OCI-LY7 (cell line): ENCODE measurements around the gene KIAA1958. TPM values are rescaled to one million over a fixed set of nuclear protein-coding genes. Genes with fewer than 3 reads are reported as not detected.

ENCODE experiments used
- BruUV-seq: library from RNA; stranded (reverse); fragments of 400-500 nt; replicated peaks from 2 replicates; lab custom pipeline; 2021; lab: Mats Ljungman, UMichigan
- CTCF ChIA-PET: fragments of 300-600 bp; sonication (Branson Sonifier 250); formaldehyde crosslinking; loops from one replicate; lab custom pipeline; 2022; ENCODE audit warnings: antibody characterized with exemption; ENCODE audit not compliant: unreplicated experiment; lab: Charles Lee
- POLR2A ChIA-PET: fragments of 300-600 bp; sonication (Branson Sonifier 250); formaldehyde crosslinking; loops from one replicate; lab custom pipeline; 2022; ENCODE audit warnings: antibody characterized with exemption; lab: Charles Lee
- DNase-seq: peaks from one replicate; pipeline ENCODE4 v3.0.0-alpha.2; 2015; ENCODE audit warnings: low spot score
- H2AFZ ChIP-seq: fragments of 200-600 bp; sonication (generic), shearing (Covaris generic); 2 replicates; pipeline ENCODE4 v1.6.1; 2014; ENCODE audit warnings: mild to moderate bottlenecking, antibody characterized with exemption, low read length, moderate library complexity
- H3K27ac ChIP-seq: fragments of 200-600 bp; sonication (generic); 2 replicates; pipeline ENCODE4 v1.5.1; 2014; ENCODE audit warnings: mixed run types, low read depth, mild to moderate bottlenecking, moderate library complexity, low read length, inconsistent platforms; ENCODE audit not compliant: poor library complexity, severe bottlenecking
- H3K36me3 ChIP-seq: fragments of 200-600 bp; sonication (generic); 2 replicates; pipeline ENCODE4 v1.6.1; 2014; ENCODE audit warnings: mild to moderate bottlenecking, antibody characterized with exemption, low read length, moderate library complexity, mixed read lengths; ENCODE audit not compliant: insufficient read depth
- H3K4me1 ChIP-seq: fragments of 200-600 bp; sonication (generic); 2 replicates; pipeline ENCODE4 v1.5.1; 2014; ENCODE audit warnings: mild to moderate bottlenecking, low read length; ENCODE audit not compliant: insufficient read depth, poor library complexity, severe bottlenecking
- H3K4me2 ChIP-seq: fragments of 200-600 bp; sonication (generic); 2 replicates; pipeline ENCODE4 v1.6.1; 2014; ENCODE audit warnings: mild to moderate bottlenecking, low read length
- H3K4me3 ChIP-seq: fragments of 200-600 bp; sonication (generic); 2 replicates; pipeline ENCODE4 v1.5.1; 2014; ENCODE audit warnings: mild to moderate bottlenecking, low read depth, low read length; ENCODE audit not compliant: poor library complexity, severe bottlenecking
- H3K79me2 ChIP-seq: fragments of 200-600 bp; sonication (generic); 2 replicates; pipeline ENCODE4 v1.6.1; 2016; ENCODE audit warnings: low read depth, mild to moderate bottlenecking, low read length, moderate library complexity, mixed read lengths; ENCODE audit not compliant: insufficient read depth
- H3K9me2 ChIP-seq: fragments of 200-600 bp; sonication (generic); 2 replicates; pipeline ENCODE4 v1.6.1; 2016; ENCODE audit warnings: mild to moderate bottlenecking, low read length, mixed read lengths; ENCODE audit not compliant: insufficient read depth
- H3K9me3 ChIP-seq: fragments of 200-600 bp; sonication (generic); 2 replicates; pipeline ENCODE4 v1.6.1; 2014; ENCODE audit warnings: mild to moderate bottlenecking, mixed run types, low read length, mixed read lengths
- H4K20me1 ChIP-seq: fragments of 200-600 bp; sonication (generic); 2 replicates; pipeline ENCODE4 v1.6.1; 2014; ENCODE audit warnings: mild to moderate bottlenecking, antibody characterized with exemption, low read length, moderate library complexity, mixed read lengths; ENCODE audit not compliant: insufficient read depth
- EZH2phosphoT487 ChIP-seq: fragments of 200-600 bp; sonication (generic); IDR thresholded peaks from 2 replicates; pipeline ENCODE4 v1.6.1; 2018; ENCODE audit warnings: low read depth, borderline replicate concordance, mild to moderate bottlenecking, mixed run types, antibody characterized with exemption, low read length, moderate library complexity, mixed read lengths
- intact Hi-C: fragments of 100-400 bp; cut with micrococcal nuclease; formaldehyde crosslinking; loops from one replicate; pipeline ENCODE4 v1.10.0; 2022; ENCODE audit not compliant: unreplicated experiment
- total RNA-seq, 2 experiments: library from RNA; depleted of rRNA in 1 of 2; stranded (reverse); fragments of >200 nt in 1 of 2; shearing (Covaris generic) in 1 of 2; gene quantifications; 2 replicates each; pipeline ENCODE4 v1.2.3, GENCODE V29; 2014 to 2022
- TF ChIP-seq, protein P1 (sequence below): fragments of 200-600 bp; sonication (generic); conservative IDR thresholded peaks from 2 replicates; pipeline ENCODE4 v1.5.1; 2014; ENCODE audit warnings: mild to moderate bottlenecking, antibody characterized with exemption, low read length, moderate library complexity, mixed read lengths

The KIAA1958 gene
- total RNA-seq, 2 experiments from 2014 or later, result 15.4 to 19.8 TPM

DNA sequence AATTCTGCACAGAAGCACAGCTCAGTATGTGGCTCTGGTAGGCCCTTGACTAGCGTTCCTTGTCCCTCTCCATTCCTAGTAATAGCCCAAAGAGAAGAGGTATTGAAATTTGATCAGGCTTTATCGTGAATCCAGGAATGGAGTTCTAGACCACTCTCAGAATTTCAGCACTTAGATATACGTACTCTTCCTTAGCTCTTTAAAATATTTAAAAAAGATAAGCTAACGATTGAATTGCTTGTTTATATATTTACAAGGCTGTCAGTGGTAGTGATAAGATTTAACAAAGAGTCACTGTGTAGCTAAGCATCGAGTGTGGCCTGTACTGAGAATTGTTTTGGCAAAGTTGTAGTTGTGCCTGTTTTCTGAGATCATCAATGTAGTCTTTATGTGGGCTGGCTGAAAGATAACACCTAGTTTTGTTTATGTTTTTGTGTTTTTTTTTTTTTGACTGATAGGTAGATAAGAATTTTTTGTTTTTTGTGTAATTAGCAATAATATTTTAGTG lies 2.5 kb downstream of the KIAA1958 start:
- H3K9me2 ChIP-seq, result no peaks in the 10 kb centered on the region
- peak overlapping the region; percentile 84 for H3K4me3 ChIP-seq
- BruUV-seq, result no TSS peak
- H3K27ac ChIP-seq, result no peak overlapping the region
- no peak overlapping the region for H2AFZ ChIP-seq
- H3K4me1 ChIP-seq, result peaks cover 27% of the 10 kb centered on the region
- POLR2A ChIA-PET, result interaction anchor here (0.5 to 2.2 kb wide), 5 partner anchors 10 to 453 kb away, joined by 3 to 9 read pairs (median 5); no protein-coding TSS in a partner anchor
- intact Hi-C loops, result loop anchor here (5.0 to 10.0 kb wide), 2 partner anchors 228 to 336 kb away; partner anchors contain the start of gene INIP
- CTCF ChIA-PET, result no interaction called here
- H3K4me2 ChIP-seq, result peak overlapping the region; percentile 95
- no peak for DNase-seq
- H3K9me3 ChIP-seq, result peaks cover 5% of the 10 kb centered on the region
- H3K36me3 ChIP-seq, result peaks cover 21% of the 10 kb centered on the region
- no peak for TF ChIP-seq EZH2phosphoT487
- TF ChIP-seq, protein P1, sequence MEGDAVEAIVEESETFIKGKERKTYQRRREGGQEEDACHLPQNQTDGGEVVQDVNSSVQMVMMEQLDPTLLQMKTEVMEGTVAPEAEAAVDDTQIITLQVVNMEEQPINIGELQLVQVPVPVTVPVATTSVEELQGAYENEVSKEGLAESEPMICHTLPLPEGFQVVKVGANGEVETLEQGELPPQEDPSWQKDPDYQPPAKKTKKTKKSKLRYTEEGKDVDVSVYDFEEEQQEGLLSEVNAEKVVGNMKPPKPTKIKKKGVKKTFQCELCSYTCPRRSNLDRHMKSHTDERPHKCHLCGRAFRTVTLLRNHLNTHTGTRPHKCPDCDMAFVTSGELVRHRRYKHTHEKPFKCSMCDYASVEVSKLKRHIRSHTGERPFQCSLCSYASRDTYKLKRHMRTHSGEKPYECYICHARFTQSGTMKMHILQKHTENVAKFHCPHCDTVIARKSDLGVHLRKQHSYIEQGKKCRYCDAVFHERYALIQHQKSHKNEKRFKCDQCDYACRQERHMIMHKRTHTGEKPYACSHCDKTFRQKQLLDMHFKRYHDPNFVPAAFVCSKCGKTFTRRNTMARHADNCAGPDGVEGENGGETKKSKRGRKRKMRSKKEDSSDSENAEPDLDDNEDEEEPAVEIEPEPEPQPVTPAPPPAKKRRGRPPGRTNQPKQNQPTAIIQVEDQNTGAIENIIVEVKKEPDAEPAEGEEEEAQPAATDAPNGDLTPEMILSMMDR, result no peak
- H4K20me1 ChIP-seq, result peaks cover 20% of the 10 kb centered on the region
- H3K79me2 ChIP-seq, result peaks cover 54% of the 10 kb centered on the region

DNA sequence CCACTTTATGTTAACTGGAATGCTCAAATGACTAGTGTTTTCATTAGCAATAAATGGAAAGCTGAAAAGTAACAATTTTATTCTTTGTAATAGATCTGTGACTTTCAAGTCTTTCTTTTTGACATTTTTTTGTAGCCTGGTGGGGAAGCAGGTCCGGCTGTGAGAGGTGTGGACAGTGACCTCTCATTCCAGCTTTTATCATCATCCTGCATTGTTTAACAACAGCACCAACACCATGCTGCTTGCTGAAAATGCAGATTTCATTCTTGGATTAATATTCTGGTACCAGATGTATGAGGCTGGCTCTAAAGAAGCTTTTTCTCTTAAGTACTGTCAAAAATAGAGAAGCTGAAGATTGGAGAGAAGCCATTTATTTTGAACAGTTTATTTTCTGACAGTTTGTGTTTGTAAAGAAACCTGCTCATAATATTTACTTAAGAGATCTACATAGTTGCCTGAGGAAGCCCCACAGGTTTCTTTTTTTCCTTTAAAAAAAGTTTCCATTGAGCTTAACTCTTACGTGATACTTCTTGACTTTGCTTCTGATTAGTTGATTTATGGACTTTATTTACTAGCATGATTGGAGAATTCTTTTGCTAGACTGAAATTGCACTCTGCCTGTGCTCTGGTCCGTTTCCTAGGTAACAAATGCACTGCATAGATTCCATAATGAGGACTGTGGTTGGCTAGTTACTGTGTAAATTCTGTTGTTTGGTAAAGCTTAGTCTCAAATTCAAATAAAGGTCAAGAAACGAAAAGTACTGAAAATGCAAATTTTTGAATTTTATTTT lies 3.4 kb downstream of the KIAA1958 start:
- peaks cover 20% of the 10 kb centered on the region for H4K20me1 ChIP-seq
- peaks cover 27% of the 10 kb centered on the region for H3K4me1 ChIP-seq
- H3K9me2 ChIP-seq, result no peaks in the 10 kb centered on the region
- no peak for TF ChIP-seq EZH2phosphoT487
- TF ChIP-seq, protein P1, result no peak
- no peak overlapping the region for H3K4me3 ChIP-seq
- peaks cover 59% of the 10 kb centered on the region for H3K79me2 ChIP-seq
- H3K4me2 ChIP-seq, result peak overlapping the region; percentile 95; the same call in 1 of the 2 replicates
- peaks cover 30% of the 10 kb centered on the region for H3K36me3 ChIP-seq
- no peak for DNase-seq
- BruUV-seq, result no TSS peak
- POLR2A ChIA-PET, result interaction anchor here (0.6 to 2.2 kb wide), 9 partner anchors 9 to 1014 kb away, joined by 3 to 9 read pairs (median 4); no protein-coding TSS in a partner anchor
- CTCF ChIA-PET, result no interaction called here
- no peak overlapping the region for H3K27ac ChIP-seq
- intact Hi-C loops, result loop anchor here (5.0 to 10.0 kb wide), 2 partner anchors 227 to 335 kb away; partner anchors contain the start of gene INIP
- peaks cover 12% of the 10 kb centered on the region for H3K9me3 ChIP-seq
- H2AFZ ChIP-seq, result no peak overlapping the region
